Muscle of leg (tissue), 11 donors: ENCODE measurements around the gene OR2V2. TPM values are rescaled to one million over a fixed set of nuclear protein-coding genes. Genes with fewer than 3 reads are reported as not detected.
"Not testable (repeated sequence)": the region's sequence is repeated elsewhere in the genome, so short reads cannot be mapped to it uniquely, and the experiment has no call there.

ENCODE experiments used
- DNase-seq: peaks from one replicate; pipeline ENCODE4 v3.0.0; 2013
- H3K27ac ChIP-seq: one replicate; pipeline ENCODE4 v1.5.1; 2013; ENCODE audit warnings: mild to moderate bottlenecking, low read length, control low read depth
- H3K27me3 ChIP-seq: one replicate; pipeline ENCODE4 v1.6.1; 2013; ENCODE audit warnings: low read length; ENCODE audit not compliant: control insufficient read depth, insufficient read depth
- H3K36me3 ChIP-seq: one replicate; pipeline ENCODE4 v1.6.1; 2013; ENCODE audit warnings: low read length; ENCODE audit not compliant: control insufficient read depth, insufficient read depth
- H3K4me1 ChIP-seq: one replicate; pipeline ENCODE4 v1.6.1; 2013; ENCODE audit warnings: low read length; ENCODE audit not compliant: control insufficient read depth, insufficient read depth
- H3K4me3 ChIP-seq: one replicate; pipeline ENCODE4 v1.5.1; 2013; ENCODE audit warnings: low read length, control low read depth
- H3K9me3 ChIP-seq: replicated peaks from 2 replicates; pipeline ENCODE4 v1.6.1; 2013; ENCODE audit warnings: low read depth, low read length; ENCODE audit not compliant: control insufficient read depth
- WGBS: methylation state at CpG from one replicate; pipeline ENCODE4 v1.1.5; 2013; ENCODE audit warnings: missing lambda C conversion rate; ENCODE audit not compliant: insufficient coverage; 5-methylcytosine and 5-hydroxymethylcytosine counted together
- polyA plus RNA-seq, 8 donors: library from polyadenylated mRNA; unstranded; fragments of 120-200 nt; gene quantifications; one replicate each; pipeline versions ENCODE4 v1.2.1 to v1.2.3, GENCODE V29; 2013; ENCODE audit warnings: inconsistent platforms in 1 of 8, low replicate concordance in 1 of 8; ENCODE audit not compliant: insufficient read length in 8 of 8, insufficient read depth in 1 of 8
- total RNA-seq: library from RNA; stranded (reverse); fragments of 120-200 nt; gene quantifications from one replicate; pipeline ENCODE4 v1.2.4, GENCODE V29; 2013

OR2V2 gene
- total and polyA plus RNA-seq, 9 donors: not detected

DNA sequence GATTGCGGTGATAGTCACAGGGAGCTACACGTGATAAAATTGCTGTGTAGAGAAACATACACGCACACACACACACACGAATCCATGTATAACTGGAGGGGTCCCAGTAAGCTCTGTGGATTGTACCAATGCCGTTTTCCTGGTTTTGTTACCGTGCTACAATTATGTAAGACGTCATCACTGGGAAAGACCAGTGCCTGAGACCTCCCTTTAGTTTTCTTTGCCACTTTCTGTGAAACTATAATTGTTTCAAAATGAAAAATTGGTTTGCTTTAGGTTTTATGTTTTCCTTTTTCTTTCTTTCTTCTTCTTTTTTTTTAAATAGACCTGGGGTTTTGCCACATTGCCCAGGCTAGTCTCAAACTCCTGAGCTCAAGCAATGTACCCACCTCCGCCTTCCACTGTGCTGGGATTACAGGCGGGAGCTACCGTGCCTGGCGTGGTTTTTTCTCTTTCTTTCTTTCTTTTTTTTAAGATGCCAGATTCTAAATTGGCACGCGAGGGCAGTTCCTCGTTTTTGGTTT, 21.3 kb downstream of the OR2V2 start:
- peaks cover 81% of the 10 kb centered on the region for H3K27me3 ChIP-seq
- peaks cover 9% of the 10 kb centered on the region for H3K4me1 ChIP-seq
- H3K36me3 ChIP-seq: no peaks in the 10 kb centered on the region
- no peak overlapping the region for H3K27ac ChIP-seq
- H3K9me3 ChIP-seq: no peaks in the 10 kb centered on the region
- DNase-seq: no peak
- 18% methylated on average over 4 of the region's 14 CpGs for WGBS
- no peak overlapping the region for H3K4me3 ChIP-seq

- Histone ChIP-seq H3K27me3 (peaks cover 83% of the 10 kb centered on the region), H3K4me3 (peak overlapping the region; percentile 10)
- not testable (repeated sequence) for H3K4me1 ChIP-seq, H3K9me3 ChIP-seq, H3K36me3 ChIP-seq, H3K27ac ChIP-seq
- DNase-seq: peak; percentile 56
- 1% methylated on average over 32 of the region's 50 CpGs for WGBS
Measured at GRCh38 chr5:181169459-181170236, 22.3 kb downstream of the OR2V2 start.

GRCh38 chr5:181170237-181170825, 22.9 kb downstream of the OR2V2 start:
- H3K4me3 ChIP-seq: no peak overlapping the region
- no peak overlapping the region for H3K27ac ChIP-seq
- no peaks in the 10 kb centered on the region for H3K9me3 ChIP-seq
- peaks cover 84% of the 10 kb centered on the region for H3K27me3 ChIP-seq
- H3K4me1 ChIP-seq: peaks cover 9% of the 10 kb centered on the region
- WGBS: 4% methylated on average over 26 of the region's 33 CpGs
- H3K36me3 ChIP-seq: no peaks in the 10 kb centered on the region
- no peak for DNase-seq

DNA sequence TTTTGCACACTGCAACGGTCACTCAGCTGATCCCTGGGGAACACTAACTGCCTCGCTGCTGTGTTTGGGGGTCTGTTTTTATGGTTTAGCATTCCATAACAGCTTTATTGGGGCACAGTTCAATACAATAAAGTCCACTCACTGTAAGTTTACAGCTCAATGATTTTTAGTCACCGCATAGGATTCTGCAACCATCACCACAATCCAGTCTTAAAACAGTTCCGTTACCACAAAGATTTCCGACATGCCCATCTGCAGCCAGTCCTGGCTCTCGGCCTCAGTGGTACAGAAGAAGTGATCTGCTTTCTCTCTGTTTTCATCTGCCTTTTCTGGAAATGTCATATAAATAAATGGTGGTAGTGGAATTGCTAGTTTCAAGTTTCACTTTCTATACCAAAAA, 23.6 kb downstream of the OR2V2 start:
- DNase-seq: no peak
- Histone ChIP-seq H3K27me3 (peaks cover 83% of the 10 kb centered on the region), H3K36me3 (no peaks in the 10 kb centered on the region), H3K27ac (no peak overlapping the region), H3K9me3 (no peaks in the 10 kb centered on the region), H3K4me1 (peaks cover 9% of the 10 kb centered on the region), H3K4me3 (no peak overlapping the region)
- WGBS: 67% methylated on average over 1 of the region's 6 CpGs

GRCh38 chr5:181171782-181172181, 24.4 kb downstream of the OR2V2 start:
- Histone ChIP-seq H3K27ac (no peak overlapping the region), H3K4me3 (no peak overlapping the region), H3K9me3 (no peaks in the 10 kb centered on the region), H3K36me3 (no peaks in the 10 kb centered on the region), H3K27me3 (peaks cover 76% of the 10 kb centered on the region), H3K4me1 (peaks cover 9% of the 10 kb centered on the region)
- DNase-seq: no peak
- WGBS: no CpG with 5 or more reads among the region's 3 CpGs

DNA sequence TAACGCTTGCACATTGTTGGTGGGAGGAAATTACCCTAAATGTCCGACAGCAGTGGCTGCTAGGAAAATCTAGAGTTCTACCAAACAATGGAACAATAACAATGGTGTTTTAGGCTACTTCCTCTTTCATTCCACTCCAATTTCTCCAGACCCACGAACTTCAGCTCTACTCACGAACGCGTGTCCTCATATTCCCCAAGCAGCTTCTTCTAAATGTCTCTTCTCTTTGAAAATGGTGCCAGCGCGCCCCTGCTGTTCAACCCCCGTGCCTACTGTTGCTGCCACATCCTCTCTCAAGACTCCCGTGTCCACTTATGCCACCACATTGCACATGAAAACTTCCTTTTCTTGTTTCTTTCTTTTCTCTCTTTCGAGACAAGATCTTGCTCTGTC, 25.6 kb downstream of the OR2V2 start:
- Histone ChIP-seq H3K36me3 (no peaks in the 10 kb centered on the region), H3K4me1 (peaks cover 9% of the 10 kb centered on the region), H3K9me3 (no peaks in the 10 kb centered on the region), H3K27me3 (peaks cover 79% of the 10 kb centered on the region), H3K27ac (no peak overlapping the region), H3K4me3 (no peak overlapping the region)
- 10% methylated on average over 9 of the region's 11 CpGs for WGBS
- no peak for DNase-seq

GRCh38 chr5:181173420-181174342, 26.3 kb downstream of the OR2V2 start:
- H3K27me3 ChIP-seq: peaks cover 74% of the 10 kb centered on the region
- no peaks in the 10 kb centered on the region for H3K36me3 ChIP-seq
- DNase-seq: no peak
- no peaks in the 10 kb centered on the region for H3K9me3 ChIP-seq
- no peak overlapping the region for H3K27ac ChIP-seq
- WGBS: 3% methylated on average over 39 of the region's 50 CpGs
- no peak overlapping the region for H3K4me3 ChIP-seq
- peaks cover 9% of the 10 kb centered on the region for H3K4me1 ChIP-seq

GRCh38 chr5:181176254-181176952, 29.0 kb downstream of the OR2V2 start:
- Histone ChIP-seq H3K9me3 (no peaks in the 10 kb centered on the region), H3K4me3 (no peak overlapping the region), H3K27ac (no peak overlapping the region), H3K36me3 (no peaks in the 10 kb centered on the region), H3K4me1 (no peaks in the 10 kb centered on the region), H3K27me3 (peaks cover 50% of the 10 kb centered on the region)
- WGBS: no CpG with 5 or more reads among the region's 3 CpGs
- DNase-seq: no peak

GRCh38 chr5:181177559-181177958, 30.2 kb downstream of the OR2V2 start:
- not testable (repeated sequence) for H3K27ac ChIP-seq, H3K4me3 ChIP-seq, H3K36me3 ChIP-seq, H3K4me1 ChIP-seq, DNase-seq, H3K9me3 ChIP-seq
- 60% methylated on average over 7 of the region's 14 CpGs for WGBS
- peaks cover 42% of the 10 kb centered on the region for H3K27me3 ChIP-seq
